Measurements from ENCODE around the gene MFSD6. TPM values are rescaled to one million over a fixed set of nuclear protein-coding genes. Genes with fewer than 3 reads are reported as not detected.
"Not testable (repeated sequence)": the region's sequence is repeated elsewhere in the genome, so short reads cannot be mapped to it uniquely, and the experiment has no call there.

The MFSD6 gene
- total RNA-seq, 1 experiment from 2014 or later, result 20.9 TPM

- H4K20me1 ChIP-seq (ENCODE audit: low read length), result no peaks in the 10 kb centered on the region
- no peak overlapping the region for H3K9ac ChIP-seq (ENCODE audit: low read length)
- H3K79me2 ChIP-seq (ENCODE audit: low read length), result no peaks in the 10 kb centered on the region
- ChIA-PET POLR2A (ENCODE audit: unreplicated experiment) (no interaction called here), CTCF (no interaction called here)
- BruUV-seq (replicated peaks), result no TSS peak
- H3K27ac ChIP-seq (ENCODE audit: low read length), result no peak overlapping the region
- H3K4me1 ChIP-seq (ENCODE audit: insufficient read depth, low read length), result no peaks in the 10 kb centered on the region
- intact Hi-C loops (cut with micrococcal nuclease), result no loop called here
- ATAC-seq (no peak), DNase-seq (no peak)
- no peak overlapping the region for H3K4me3 ChIP-seq (ENCODE audit: low read length)
- H3F3A ChIP-seq (ENCODE audit: low read length, unreplicated experiment), result no peaks in the 10 kb centered on the region
- H3K4me2 ChIP-seq (ENCODE audit: low read length), result no peak overlapping the region
- TF ChIP-seq EZH2phosphoT487 (IDR thresholded peaks at IDR 0.05; ENCODE audit: borderline replicate concordance, low read length), result no peak
- TF ChIP-seq EZH2 (IDR thresholded peaks at IDR 0.05; ENCODE audit: low read length, unreplicated experiment), result no peak
- TF ChIP-seq CTCF (conservative IDR thresholded peaks at IDR 0.05; ENCODE audit: low read depth, low read length), result no peak
- H2AFZ ChIP-seq (ENCODE audit: low read length), result no peak overlapping the region
- no peaks in the 10 kb centered on the region for H3K36me3 ChIP-seq (ENCODE audit: low read depth, low read length)
- H3K27me3 ChIP-seq (ENCODE audit: low read length), result no peaks in the 10 kb centered on the region
- H3K9me2 ChIP-seq (replicated peaks; ENCODE audit: low read length), result no peaks in the 10 kb centered on the region
- no peaks in the 10 kb centered on the region for H3K9me3 ChIP-seq (ENCODE audit: low read length)
These were observed 82.3 kb downstream of the MFSD6 start for GRCh38 chr2:190490502-190490901.

GRCh38 chr2:190493095-190493494 lies 84.9 kb downstream of the MFSD6 start:
- no peak overlapping the region for H3K4me2 ChIP-seq (ENCODE audit: low read length)
- H3K79me2 ChIP-seq (ENCODE audit: low read length), result no peaks in the 10 kb centered on the region
- H4K20me1 ChIP-seq (ENCODE audit: low read length), result no peaks in the 10 kb centered on the region
- no peak overlapping the region for H2AFZ ChIP-seq (ENCODE audit: low read length)
- no peaks in the 10 kb centered on the region for H3F3A ChIP-seq (ENCODE audit: low read length, unreplicated experiment)
- no peaks in the 10 kb centered on the region for H3K9me2 ChIP-seq (replicated peaks; ENCODE audit: low read length)
- no peaks in the 10 kb centered on the region for H3K36me3 ChIP-seq (ENCODE audit: low read depth, low read length)
- ATAC-seq, result no peak
- H3K4me3 ChIP-seq (ENCODE audit: low read length), result no peak overlapping the region
- H3K9ac ChIP-seq (ENCODE audit: low read length), result no peak overlapping the region
- TF ChIP-seq EZH2 (IDR thresholded peaks at IDR 0.05; ENCODE audit: low read length, unreplicated experiment) (no peak), CTCF (conservative IDR thresholded peaks at IDR 0.05; ENCODE audit: low read depth, low read length) (no peak), EZH2phosphoT487 (IDR thresholded peaks at IDR 0.05; ENCODE audit: borderline replicate concordance, low read length) (no peak)
- no peaks in the 10 kb centered on the region for H3K4me1 ChIP-seq (ENCODE audit: insufficient read depth, low read length)
- intact Hi-C loops (cut with micrococcal nuclease), result no loop called here
- H3K9me3 ChIP-seq (ENCODE audit: low read length), result no peaks in the 10 kb centered on the region
- CTCF ChIA-PET, result no interaction called here
- no TSS peak for BruUV-seq (replicated peaks)
- no peak for DNase-seq
- H3K27ac ChIP-seq (ENCODE audit: low read length), result no peak overlapping the region
- POLR2A ChIA-PET (ENCODE audit: unreplicated experiment), result no interaction called here
- no peaks in the 10 kb centered on the region for H3K27me3 ChIP-seq (ENCODE audit: low read length)

GRCh38 chr2:190494600-190495227 lies 86.6 kb downstream of the MFSD6 start:
- H4K20me1 ChIP-seq (ENCODE audit: low read length); H3K9ac ChIP-seq (ENCODE audit: low read length); H3K4me3 ChIP-seq (ENCODE audit: low read length); intact Hi-C loops (cut with micrococcal nuclease); H3K79me2 ChIP-seq (ENCODE audit: low read length); H3K27me3 ChIP-seq (ENCODE audit: low read length); H3K4me2 ChIP-seq (ENCODE audit: low read length); H3K36me3 ChIP-seq (ENCODE audit: low read depth, low read length); POLR2A ChIA-PET (ENCODE audit: unreplicated experiment); CTCF ChIA-PET; H3K9me3 ChIP-seq (ENCODE audit: low read length); H3K4me1 ChIP-seq (ENCODE audit: insufficient read depth, low read length); H2AFZ ChIP-seq (ENCODE audit: low read length); ATAC-seq; H3K27ac ChIP-seq (ENCODE audit: low read length); DNase-seq; H3K9me2 ChIP-seq (replicated peaks; ENCODE audit: low read length); BruUV-seq (replicated peaks); H3F3A ChIP-seq (ENCODE audit: low read length, unreplicated experiment): not testable (repeated sequence)

Measured in PC-3 (cell line).